Measurements from ENCODE around the gene TAS2R20.

DNA sequence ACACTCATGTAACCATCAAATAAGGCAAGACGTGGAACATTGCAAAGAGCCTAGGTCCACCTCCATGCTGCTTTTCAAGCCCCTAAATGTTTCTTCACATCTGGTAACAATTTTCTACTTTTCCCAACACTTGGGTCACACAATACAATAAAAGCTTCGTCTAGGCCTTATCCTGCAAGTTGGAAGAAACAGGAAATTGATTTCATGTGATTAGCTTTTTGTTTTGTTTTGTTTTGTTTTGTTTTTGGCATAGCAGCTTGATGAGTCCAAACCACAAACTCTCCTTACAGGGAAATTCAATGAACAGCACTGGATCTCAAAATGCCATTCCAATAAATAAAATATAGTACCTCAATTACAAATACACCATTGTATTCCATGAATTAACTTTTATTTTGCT lies 30.7 kb downstream of the TAS2R20 start:
- TF ChIP-seq FOXM1 (IDR thresholded peaks at IDR 0.05; ENCODE audit: borderline replicate concordance), result no peak
- no peak for TF ChIP-seq SP1 (IDR thresholded peaks at IDR 0.05)
- no peak for TF ChIP-seq SUZ12 (IDR thresholded peaks at IDR 0.05)
- TF ChIP-seq CTBP1 (IDR thresholded peaks at IDR 0.05; ENCODE audit: borderline replicate concordance), result no peak
- TF ChIP-seq BHLHE40 (IDR thresholded peaks at IDR 0.05; ENCODE audit: borderline replicate concordance), result no peak
- TF ChIP-seq LEF1 (IDR thresholded peaks at IDR 0.05; ENCODE audit: borderline replicate concordance), result no peak
- TF ChIP-seq NFRKB (IDR thresholded peaks at IDR 0.05), result no peak
- TF ChIP-seq FOXA1 (IDR thresholded peaks at IDR 0.05), result no peak
- no peak for TF ChIP-seq ELF4 (IDR thresholded peaks at IDR 0.05)

Data from HEK293T (cell line).